ENCODE data around the gene TIMM50. TPM values are rescaled to one million over a fixed set of nuclear protein-coding genes. Genes with fewer than 3 reads are reported as not detected.
"Not testable (repeated sequence)": the region's sequence is repeated elsewhere in the genome, so short reads cannot be mapped to it uniquely, and the experiment has no call there.

The TIMM50 gene
- total RNA-seq, 2 donors from 2014 or later, result 60.0 to 80.9 TPM

DNA sequence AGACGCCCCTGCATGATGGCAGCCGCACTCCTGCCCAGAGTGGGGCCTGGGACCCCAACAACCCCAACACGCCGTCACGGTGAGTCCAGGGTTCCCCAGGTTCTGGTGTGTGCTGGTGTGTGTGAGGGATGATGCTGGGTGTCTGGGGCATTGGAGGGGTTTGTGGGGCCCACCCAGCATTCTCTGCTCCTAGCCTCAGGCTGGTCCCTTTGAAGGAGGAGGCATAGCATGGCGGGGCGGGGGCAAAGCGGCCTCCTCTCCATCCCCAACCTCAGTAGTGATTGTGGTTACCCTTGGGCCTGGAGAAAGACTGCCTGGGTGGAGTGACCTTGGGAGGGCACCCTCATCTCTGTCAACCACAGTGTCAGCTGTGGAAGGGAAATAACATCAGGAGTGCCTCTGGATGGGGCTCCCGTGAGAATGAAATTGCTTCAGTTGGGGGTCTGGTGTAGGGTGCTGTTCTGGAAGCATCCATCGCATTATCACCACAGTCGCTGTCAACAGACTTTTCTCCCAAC, 7.1 kb upstream of the TIMM50 start:
- no peaks in the 10 kb centered on the region for H3K27me3 ChIP-seq
- no peak for DNase-seq (ENCODE audit: low spot score)
- H3K36me3 ChIP-seq, result peaks cover 77% of the 10 kb centered on the region
- H3K4me3 ChIP-seq, result no peak overlapping the region
- TF ChIP-seq, protein P1, sequence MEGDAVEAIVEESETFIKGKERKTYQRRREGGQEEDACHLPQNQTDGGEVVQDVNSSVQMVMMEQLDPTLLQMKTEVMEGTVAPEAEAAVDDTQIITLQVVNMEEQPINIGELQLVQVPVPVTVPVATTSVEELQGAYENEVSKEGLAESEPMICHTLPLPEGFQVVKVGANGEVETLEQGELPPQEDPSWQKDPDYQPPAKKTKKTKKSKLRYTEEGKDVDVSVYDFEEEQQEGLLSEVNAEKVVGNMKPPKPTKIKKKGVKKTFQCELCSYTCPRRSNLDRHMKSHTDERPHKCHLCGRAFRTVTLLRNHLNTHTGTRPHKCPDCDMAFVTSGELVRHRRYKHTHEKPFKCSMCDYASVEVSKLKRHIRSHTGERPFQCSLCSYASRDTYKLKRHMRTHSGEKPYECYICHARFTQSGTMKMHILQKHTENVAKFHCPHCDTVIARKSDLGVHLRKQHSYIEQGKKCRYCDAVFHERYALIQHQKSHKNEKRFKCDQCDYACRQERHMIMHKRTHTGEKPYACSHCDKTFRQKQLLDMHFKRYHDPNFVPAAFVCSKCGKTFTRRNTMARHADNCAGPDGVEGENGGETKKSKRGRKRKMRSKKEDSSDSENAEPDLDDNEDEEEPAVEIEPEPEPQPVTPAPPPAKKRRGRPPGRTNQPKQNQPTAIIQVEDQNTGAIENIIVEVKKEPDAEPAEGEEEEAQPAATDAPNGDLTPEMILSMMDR (IDR thresholded peaks at IDR 0.05), result no peak
- H3K9me3 ChIP-seq, result no peaks in the 10 kb centered on the region
- H3K4me1 ChIP-seq, result peaks cover 0 to 4% of the 10 kb centered on the region in 2 donors
- H3K27ac ChIP-seq, result no peak overlapping the region

DNA sequence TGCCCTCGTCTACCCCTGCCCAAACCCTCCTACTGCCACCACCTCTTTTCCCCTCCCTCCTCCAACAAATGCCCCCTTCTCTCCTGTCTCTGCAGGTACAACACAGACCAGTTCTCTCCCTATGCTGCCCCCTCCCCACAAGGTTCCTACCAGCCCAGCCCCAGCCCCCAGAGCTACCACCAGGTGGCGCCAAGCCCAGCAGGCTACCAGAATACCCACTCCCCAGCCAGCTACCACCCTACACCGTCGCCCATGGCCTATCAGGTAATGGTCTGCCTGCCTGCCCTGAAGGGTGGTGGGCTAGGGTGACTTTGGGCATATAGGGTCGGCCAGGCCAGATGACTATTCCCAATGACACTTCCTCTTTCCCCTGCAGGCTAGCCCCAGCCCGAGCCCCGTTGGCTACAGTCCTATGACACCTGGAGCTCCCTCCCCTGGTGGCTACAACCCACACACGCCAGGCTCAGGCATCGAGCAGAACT, 6.5 kb upstream of the TIMM50 start:
- TF ChIP-seq, protein P1 (IDR thresholded peaks at IDR 0.05), result peak; percentile 70 to 88
- no peaks in the 10 kb centered on the region for H3K27me3 ChIP-seq
- H3K27ac ChIP-seq, result no peak overlapping the region
- H3K9me3 ChIP-seq, result no peaks in the 10 kb centered on the region
- no peak overlapping the region for H3K4me3 ChIP-seq
- peaks cover 70% of the 10 kb centered on the region for H3K36me3 ChIP-seq
- DNase-seq (ENCODE audit: low spot score), result no peak
- peaks cover 0 to 4% of the 10 kb centered on the region in 2 donors for H3K4me1 ChIP-seq

DNA sequence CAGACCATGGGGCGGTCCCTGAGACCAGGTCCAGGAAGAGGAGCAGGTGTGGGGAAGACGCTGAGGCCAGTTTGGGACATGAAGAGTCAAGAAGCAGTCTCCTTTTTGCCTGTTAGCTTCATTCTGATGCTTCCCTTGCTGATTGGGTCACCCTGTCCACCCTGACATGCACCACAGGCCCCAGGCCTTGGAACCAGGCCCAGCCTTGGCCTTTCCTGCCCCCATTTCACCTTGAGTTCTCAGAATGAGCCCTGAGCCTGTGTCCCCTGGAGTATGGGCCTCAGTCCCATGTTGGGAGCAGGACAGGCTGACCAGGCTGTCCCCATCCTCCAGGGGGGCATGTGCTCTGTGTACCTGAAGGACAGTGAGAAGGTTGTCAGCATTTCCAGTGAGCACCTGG, 4.9 kb upstream of the TIMM50 start:
- Histone ChIP-seq H3K4me1 (peaks cover 0 to 10% of the 10 kb centered on the region in 2 donors), H3K4me3 (no peak overlapping the region), H3K36me3 (peaks cover 54% of the 10 kb centered on the region), H3K9me3 (no peaks in the 10 kb centered on the region), H3K27ac (no peak overlapping the region), H3K27me3 (no peaks in the 10 kb centered on the region)
- DNase-seq (ENCODE audit: low spot score), result no peak
- TF ChIP-seq, protein P1 (IDR thresholded peaks at IDR 0.05), result no peak

DNA sequence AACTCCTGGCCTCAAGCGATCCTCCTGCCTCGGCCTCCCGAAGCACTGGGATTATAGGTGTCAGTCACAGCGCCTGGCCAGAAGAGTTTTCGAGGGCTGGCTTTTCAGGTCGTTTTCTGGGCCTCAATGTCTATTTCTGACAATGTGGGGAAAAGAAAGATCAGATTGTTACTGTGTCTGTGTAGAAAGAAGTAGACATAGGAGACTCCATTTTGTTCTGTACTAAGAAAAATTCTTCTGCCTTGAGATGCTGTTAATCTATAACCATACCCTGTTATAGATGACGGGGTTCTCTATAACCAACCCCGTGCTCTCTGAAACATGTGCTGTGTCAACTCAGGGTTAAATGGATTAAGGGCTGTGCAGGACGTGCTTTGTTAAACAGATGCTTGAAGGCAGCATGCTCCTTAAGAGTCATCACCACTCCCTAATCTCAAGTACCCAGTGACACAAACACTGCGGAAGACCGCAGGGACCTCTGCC, 1.3 kb upstream of the TIMM50 start:
- Histone ChIP-seq H3K4me1 (peaks cover 0 to 21% of the 10 kb centered on the region in 2 donors), H3K36me3 (peaks cover 18% of the 10 kb centered on the region)
- H3K27me3 ChIP-seq; H3K27ac ChIP-seq; DNase-seq (ENCODE audit: low spot score); H3K4me3 ChIP-seq; H3K9me3 ChIP-seq: not testable (repeated sequence)

DNA sequence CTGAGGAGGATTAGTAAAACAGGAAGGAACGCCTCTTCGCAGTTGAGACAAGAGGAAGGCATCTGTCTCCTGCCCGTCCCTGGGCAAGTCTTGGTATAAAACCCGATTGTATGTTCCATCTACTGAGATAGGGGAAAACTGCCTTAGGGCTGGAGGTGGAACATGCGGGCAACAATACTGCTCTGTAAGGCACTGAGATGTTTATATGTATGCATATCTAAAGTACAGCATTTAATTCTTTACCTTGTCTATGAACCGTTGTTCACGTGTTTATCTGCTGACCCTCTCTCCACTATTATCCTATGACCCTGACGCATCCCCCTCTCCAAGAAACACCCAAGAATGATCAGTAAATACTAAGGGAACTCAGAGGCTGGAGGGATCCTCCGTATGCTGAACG, 722 bp upstream of the TIMM50 start:
- Histone ChIP-seq H3K27me3 (no peaks in the 10 kb centered on the region), H3K4me3 (peak overlapping the region; percentile 68 to 99), H3K9me3 (no peaks in the 10 kb centered on the region), H3K36me3 (peaks cover 13% of the 10 kb centered on the region), H3K27ac (peak overlapping the region; percentile 63 to 85), H3K4me1 (peaks cover 0 to 21% of the 10 kb centered on the region in 2 donors)
- no peak for DNase-seq (ENCODE audit: low spot score)
- TF ChIP-seq, protein P1 (IDR thresholded peaks at IDR 0.05), result no peak

DNA sequence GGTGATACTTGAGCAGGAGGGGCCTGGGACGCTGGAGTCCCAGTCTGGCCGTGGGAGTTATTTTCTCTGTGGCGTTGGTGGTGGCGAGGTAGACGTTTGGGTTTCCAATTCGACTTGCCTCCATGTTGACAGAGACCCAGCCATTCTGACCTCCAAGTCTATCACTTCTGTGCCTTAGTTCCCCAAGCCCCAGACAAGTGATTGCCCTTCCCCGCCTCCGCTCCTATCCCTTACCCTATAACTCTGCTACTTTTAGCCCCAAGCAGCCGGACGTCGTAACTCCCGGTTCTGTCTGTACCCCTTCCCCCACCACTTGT, 549 bp downstream of the TIMM50 start:
- Histone ChIP-seq H3K36me3 (peaks cover 10% of the 10 kb centered on the region), H3K9me3 (no peaks in the 10 kb centered on the region), H3K27me3 (no peaks in the 10 kb centered on the region), H3K4me1 (peaks cover 0 to 17% of the 10 kb centered on the region in 2 donors), H3K27ac (peak overlapping the region; percentile 63 to 85), H3K4me3 (peak overlapping the region; percentile 68 to 99)
- no peak for DNase-seq (ENCODE audit: low spot score)
- TF ChIP-seq, protein P1 (IDR thresholded peaks at IDR 0.05), result no peak
